NCI-H1417 (cell line): ENCODE data around the gene RETREG1.
"Not testable (repeated sequence)": the region's sequence is repeated elsewhere in the genome, so short reads cannot be mapped to it uniquely, and the experiment has no call there.

Experiments used
- DNase-seq, 3 experiments: peaks; one replicate each; lab custom pipeline; 2025; lab: John Stamatoyannopoulos, UW

The RETREG1 gene

DNA sequence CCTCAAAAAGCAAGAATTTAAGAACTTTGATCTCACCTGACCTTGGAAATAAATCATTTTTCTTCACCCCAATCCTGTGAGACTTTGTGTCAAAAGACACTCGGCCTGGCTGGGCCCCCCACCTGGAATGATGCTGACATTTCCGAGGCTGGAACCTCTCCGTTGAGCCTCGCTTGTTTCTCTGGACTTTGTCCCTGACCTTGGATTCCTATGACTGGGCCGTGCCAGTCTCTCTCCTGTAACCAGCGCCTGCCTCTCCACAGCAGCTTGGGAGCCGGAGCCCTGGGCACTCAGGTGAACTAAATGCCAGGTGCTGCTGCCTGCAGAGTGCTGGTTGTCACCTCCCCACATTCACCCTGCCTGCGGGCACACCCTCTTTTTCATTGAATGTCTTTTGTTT is 62.7 kb downstream of the RETREG1 start:
- peak in 2 of 3 experiments; percentile 20 to 48 for DNase-seq

DNA sequence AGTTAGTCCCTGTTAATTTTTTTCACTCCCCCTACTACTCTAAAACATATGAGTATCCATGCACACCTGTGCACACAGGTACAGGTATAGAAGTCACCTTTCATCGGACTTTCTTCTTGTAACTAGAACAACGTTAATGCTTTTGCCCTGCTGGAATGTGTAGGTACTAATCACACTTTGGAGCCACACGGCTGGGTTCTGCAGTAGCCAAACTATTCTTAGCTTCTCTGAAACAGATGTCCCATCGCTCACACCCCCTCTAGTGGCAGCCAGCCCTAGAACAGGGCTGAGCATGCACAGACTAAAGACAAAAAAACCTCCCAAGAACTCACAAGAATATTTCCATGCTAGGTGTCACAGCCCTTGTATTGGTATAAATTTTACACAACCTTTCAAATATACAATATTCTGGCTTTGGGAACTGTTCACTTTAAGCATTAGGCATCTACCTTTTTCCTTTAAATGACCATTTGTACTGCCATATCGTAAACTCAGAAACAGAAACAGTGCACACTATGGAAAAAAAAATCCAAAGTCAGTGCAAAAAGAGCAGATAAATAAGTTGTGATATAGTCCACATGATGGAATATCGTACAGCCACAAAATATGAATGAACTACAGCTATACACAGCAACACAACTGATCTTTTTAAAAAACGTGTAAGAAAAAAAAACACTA is 64.0 kb downstream of the RETREG1 start:
- DNase-seq: peak in 2 of 3 experiments; percentile 59 to 75

DNA sequence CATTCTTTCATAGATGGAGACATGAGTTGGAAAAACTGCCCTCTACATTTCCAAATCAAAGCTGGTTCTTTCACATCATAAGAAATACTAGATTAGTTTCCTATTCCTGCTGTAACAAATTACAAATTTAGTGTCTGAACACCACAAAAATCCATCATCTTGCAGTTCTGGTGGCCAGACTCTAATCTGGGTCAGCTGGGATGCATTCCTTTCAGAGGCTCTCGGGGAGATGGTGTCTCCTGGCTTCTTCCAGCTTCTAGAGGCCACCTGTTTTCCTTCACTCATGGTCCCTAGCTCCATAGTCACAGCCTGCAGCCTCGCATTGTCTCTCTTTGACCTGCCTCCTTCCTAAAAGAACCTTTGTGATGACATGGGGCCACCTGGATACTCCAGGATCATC is 65.2 kb downstream of the RETREG1 start:
- DNase-seq: no peak

DNA sequence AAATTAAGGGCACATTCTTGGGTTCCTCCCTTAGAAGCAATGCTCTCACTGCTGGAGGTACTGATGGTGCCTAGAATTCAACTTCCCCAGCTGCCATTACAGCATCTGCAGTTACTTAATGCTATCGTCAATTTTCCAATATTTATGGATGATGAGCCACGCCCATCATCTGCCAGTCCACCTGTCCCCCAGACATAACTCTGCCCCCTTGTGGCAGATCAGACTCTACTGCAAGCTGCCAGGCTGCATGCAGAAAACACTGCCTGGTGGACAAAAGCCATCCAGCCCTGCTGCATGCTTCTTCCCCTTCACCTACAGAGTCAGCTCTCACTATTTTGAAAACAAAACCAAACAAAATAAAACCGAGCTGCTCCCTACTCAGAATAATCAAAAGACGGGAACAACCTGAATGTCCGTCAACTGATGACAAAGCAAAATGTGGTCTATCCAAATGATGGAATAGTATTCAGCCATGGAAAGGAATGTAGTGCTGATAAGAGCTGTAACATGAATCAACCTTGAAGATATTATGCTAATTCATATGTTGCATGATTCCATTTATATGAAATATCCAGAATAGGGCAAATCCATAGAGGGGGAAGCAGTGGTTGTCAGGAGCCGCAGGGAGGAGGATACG is 66.4 kb downstream of the RETREG1 start:
- DNase-seq: peak; percentile 14 to 66 (median 41)

DNA sequence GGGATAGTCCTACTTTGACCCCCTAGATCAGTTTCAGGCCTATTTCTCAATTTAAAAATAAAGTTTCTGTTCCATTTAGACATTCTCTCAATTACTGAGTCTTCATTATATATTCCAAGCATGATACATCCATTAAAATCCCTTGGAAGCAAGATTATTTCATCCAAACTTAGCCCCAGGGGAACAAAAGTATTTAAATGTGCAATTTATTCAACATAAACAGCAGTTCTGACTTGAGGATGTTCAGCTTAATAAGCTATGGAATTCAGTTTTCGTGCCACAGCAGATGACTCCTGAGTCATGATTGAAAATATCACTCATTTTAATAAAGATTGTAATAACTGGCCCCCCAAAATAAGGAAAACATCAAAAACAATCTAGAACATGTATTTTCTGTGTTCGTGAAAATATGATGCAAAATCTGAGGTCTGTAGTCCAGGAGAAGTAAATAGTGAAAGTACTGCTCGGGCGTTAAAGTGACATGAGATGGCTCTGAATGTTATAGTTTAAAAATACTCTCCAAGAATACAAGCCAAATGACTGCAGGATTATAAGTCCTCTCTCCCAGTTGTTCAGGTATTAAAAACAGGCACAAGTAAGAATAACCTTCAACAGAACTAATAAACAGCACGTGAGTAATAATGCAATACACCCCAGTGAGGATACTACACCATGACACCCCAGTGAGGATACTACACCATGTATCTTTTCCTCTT is 67.1 kb downstream of the RETREG1 start:
- no peak for DNase-seq

DNA sequence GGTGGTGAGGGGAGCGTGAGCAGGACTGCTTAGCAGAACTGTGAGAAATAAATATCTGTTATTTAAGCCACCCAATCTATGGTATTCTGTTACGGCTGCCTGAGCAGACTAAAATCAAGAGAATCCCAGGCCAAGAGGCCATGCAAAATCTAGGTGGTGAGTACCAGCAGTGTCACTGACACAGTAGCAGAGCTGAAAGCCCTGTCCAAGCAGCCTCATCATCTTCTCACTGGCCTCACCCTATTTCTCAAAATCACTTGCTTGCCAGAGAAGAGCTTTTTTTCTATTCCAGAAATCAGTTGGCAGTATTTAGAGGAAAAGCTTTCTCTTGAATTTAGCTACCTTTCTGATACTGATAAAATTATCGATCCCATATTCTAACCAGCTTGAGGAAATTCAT is 68.0 kb downstream of the RETREG1 start:
- no peak for DNase-seq

DNA sequence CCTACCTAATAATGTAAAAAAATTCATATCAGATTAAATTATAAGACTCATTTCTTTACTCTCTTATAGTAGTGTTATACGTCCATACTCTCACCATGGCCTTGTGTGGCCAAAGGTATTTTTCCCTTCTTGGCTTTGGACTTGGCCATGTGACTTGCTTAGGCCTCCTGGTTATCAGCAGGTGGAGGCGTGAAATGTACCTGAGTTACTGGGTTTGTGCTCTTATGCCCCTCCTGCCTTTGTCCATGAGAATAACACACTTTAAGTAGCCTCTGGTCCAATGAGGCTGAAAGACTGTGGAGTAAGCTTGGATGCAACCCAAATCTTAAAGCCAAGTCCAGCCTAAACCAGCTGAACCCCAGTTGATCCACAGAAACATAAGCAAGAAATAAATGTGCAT is 68.7 kb downstream of the RETREG1 start:
- no peak for DNase-seq

DNA sequence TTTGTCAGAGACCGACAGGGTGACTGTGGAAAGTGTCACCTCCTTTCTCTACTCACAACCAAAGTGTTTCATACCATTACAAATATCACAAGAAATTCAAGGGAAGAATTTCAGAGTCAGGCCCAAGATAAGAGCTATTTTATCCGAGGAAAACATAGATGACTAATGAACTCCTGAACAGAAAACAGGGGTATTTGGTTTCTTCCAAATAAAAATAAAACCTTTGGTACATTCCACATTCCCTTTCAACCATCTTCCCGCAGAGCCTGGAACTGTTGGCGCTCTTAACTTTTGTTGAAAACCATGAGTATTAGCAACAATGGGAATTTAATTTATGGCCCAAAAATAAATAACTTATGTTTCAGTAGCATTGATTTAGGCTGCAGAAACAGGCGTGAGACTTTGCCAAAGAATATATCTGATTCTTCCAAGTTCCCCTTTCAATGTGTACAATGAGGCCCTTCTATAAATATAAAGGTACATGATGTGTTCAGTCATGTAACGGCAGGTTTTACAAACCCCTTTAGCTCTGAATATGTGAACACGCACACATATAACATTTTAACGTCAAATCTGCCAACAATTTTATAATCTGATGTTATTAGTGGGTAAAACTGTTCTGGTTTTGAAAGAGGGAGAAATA is 69.5 kb downstream of the RETREG1 start:
- no peak for DNase-seq

DNA sequence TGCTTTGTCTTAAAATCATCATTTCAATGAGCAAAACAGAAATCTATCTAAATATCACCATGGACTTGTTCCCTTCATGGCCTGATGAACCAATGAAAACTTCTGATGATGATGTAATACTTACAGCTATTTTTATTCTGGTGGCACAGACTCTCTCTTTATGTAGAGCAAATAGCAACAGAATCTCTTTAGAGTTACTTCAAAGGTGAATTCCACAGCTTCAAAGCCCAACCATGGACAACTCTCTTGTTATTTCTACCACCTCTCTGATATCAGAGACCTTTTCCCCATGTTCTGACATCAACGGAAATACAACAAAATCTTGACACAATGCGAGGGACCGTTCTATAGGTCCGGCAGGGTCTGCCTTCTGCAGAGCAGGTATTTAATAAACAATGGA is 70.1 kb downstream of the RETREG1 start:
- no peak for DNase-seq

DNA sequence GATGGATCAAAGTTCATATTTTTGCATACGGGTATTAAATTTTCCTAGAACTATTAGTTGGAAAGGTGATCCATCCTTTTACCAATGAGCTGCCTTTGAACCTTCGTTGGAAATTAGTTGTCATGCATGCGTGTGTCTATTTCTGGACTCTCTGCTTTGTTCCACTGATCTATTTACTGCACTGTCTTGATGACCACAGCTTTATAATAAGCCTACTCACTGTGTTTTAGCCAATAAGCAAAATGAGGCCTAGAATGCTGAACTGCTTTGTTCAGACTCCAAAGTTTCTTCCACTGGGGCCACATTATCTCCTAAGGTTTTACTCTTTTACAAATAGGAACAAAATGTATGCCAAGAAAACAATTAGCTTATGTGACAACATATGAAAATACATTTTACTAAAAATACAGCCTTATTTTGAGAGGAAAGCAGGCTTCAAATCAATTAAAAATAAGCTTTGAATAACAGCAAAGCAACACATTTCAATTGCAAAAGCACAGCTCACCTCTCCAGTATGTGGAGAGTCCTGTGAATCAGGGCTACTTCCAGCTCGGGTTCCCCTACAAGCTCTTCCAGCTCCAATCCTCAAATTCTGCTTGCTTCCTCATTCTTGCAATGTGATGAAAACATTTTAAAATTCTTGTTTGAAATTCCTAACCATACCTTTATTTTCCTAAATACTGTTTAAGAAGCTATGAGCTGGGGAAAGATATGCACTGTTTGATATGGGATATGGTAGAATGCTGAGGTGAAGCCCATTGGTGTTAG is 72.0 kb downstream of the RETREG1 start:
- DNase-seq: no peak

DNA sequence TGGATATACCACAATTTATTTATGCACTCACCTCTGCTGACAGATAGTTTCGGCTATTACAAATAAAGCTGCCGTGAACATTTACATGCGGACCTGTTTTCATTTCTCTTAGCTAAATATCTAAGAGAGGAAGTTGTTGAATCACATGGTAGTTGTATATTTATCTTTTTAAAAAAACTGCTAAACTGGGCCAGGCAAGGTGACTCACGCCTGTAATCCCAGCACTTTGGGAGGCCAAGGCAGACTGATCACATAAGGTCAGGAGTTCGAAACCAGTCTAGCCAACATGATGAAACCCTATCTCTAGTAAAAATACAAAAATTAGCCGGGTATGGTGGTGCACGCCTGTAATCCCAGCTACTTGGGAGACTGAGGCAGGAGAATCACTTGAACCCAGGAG is 73.6 kb downstream of the RETREG1 start:
- DNase-seq: not testable (repeated sequence)

DNA sequence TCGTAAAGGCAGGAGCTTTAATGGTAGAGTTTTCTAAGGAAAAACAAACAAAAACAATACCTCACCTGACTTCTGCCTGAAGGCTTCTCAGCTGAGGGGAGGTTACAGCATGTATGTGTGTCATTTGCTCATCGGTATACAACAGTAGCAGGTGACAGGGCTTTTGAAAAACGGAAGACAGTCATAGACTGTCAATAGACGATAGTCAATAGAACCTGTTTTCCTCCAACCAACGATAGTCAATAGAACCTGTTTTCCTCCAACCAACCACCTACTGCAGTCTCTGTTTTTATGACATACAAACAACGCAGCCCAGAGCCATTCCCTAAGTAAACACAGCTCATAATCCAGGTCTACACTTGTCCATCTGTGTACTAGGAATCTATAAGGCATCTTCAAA is 74.6 kb downstream of the RETREG1 start:
- peak in 2 of 3 experiments; percentile 50 to 78 for DNase-seq

DNA sequence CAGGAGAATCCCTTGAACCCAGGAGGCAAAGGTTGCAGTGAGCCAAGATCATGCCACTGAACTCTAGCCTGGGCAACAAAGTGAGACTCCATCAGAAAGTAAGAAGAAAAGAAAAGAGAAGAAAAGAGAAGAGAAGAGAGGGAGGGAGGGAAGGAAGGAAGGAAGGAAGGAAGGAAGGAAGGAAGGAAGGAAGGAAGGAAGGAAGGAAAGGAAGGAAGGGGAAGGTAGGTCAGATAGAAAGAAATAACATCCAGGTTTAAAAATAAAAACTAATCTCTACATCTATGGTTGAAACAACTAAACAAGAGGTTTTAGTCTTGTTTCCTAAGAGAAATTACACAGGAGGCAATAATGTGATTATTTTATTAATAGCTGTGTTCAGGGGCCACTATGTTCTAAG is 75.2 kb downstream of the RETREG1 start:
- DNase-seq: not testable (repeated sequence)

DNA sequence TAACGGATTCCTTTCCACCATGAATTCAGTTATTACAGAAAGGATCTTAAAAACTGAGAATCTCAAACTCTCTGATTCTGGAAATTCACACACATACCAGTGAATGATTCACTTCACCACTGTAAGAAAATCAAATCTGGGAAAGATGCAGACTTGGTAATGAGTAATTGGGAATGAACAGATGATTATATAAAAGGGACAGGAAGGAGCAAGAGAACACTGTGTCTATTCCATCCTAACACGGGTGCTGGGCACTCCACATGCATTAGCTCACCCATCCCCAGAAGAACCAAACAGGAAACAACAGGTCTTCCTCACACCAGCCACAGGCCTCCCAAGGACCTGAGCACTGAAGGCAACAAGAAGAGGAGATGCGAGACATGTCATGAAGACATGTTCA is 76.4 kb downstream of the RETREG1 start:
- DNase-seq: no peak

DNA sequence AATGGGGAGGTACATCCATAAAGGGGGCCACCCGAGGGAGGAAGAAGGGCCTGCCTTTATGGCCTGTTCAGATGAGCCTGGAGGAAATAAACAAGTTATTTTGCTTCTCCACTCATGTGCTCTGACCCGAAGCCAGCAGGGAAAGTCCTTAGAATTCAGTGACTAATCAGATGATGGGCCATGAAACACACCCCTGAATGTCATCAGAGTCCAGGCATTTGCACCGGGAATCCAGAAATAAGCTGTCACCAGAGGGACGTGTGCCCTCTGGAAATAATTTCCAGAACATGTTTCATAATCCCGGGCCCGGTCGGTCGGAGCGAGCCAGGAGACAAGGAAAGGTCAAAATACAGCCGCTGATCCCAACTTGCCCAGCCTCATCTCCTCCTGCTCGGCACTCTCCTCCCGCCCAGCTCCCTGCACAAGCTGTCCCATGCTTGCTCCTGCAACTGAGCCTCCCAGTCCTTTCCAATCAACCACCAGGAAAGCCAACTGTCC is 77.6 kb downstream of the RETREG1 start:
- no peak for DNase-seq

DNA sequence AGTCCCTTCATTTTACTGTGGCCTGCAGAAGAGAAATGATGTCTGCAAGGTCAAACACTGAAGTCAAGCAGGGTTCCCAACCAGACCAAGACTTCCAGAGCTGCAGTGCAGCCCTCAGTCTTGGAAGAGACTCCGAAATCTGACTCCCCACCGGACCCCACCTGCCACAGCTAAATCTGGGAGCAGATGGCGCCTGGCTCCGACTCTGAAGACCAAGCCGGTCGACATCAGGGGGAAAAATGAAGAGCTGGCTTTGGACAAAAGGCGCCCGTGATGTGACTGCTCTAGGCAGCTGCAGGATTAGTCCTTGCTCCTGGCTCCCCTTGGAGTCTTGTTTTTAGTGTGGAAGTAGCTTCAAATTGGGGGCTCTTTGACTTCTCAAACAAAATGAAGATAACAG is 78.8 kb downstream of the RETREG1 start:
- DNase-seq: no peak

DNA sequence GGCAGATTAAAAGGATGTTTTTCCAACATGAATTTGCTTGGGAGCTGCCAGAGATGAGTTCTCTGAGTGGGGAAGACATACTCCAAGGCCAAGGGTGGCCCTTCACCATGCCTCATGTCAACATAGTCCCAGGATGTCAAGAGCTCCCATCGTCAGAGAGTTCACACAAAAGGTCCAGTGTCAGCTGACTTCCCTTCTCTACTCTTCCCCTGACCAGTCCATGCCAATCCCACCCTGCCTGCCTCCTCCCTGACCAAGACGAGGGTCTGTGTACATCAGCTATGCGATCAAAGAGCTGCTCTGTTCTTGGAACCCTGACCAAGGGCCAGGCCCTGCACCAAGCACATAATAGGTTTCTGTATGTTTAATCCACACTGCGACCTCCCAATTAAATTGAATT is 80.0 kb downstream of the RETREG1 start:
- DNase-seq: no peak

DNA sequence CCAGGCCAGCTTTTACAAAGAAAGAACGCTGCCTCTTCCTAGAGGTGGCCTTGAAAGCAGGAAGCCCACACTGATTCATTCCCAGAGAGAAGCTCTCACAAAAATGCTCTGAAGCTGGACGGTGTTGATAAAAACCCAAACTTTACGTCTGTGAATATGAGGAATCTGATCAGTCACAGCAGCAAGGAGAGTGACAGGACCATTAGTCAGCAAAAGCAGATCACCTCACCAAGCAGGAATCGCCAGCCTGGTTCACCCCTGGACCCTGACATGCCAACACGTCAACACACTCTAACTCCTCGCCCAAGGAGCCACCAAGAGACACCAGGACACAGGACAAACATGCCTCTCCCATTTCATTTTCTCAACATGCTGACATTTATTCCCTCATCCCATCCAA is 80.6 kb downstream of the RETREG1 start:
- DNase-seq: no peak

DNA sequence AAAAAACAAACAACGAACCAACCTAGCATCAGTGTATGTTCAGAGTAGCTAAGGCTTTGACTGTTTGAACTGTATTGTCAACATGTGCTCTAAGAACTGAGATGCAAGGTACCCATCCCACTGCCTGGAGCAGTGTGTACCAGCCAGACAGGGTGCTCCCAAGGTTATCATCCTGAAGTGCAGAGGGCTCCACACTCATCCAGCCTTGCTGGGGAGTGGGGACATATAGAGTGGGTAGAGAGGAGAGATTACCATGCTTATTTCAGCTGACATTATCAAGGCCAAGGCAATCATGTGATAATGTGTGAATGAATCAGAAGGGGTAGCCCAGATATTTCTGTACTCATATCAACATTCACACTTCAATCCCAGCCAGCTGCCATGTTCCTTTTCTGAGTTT is 82.5 kb downstream of the RETREG1 start:
- DNase-seq: no peak

DNA sequence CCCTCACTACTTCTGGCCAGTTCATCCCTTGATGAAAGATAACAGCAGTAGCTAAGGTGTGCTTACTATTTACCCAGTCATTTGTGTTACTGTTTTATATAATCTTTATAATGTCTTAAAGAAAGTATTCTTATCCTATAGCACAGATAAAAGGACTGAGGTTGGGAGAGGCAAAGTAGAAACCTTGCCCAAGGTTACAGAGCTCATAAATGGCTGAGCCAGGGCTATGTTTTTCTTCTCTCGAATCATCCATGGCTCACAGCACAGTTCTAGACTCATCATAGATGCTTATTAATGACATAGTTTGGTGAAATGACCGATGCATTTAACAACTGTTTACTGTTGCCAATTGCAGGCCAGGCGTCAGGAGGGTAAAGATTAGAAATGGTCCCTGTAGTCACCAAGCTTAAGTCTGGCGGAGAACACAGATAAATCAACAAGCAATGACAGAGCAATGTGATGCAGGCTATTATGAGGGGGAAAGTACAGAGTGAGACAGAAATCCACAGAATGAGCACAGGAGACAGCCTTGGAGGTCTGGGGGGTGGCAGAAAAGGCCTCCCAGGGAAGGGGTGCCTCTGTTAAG is 85.6 kb downstream of the RETREG1 start:
- DNase-seq: peak in 2 of 3 experiments; percentile 16 to 60

DNA sequence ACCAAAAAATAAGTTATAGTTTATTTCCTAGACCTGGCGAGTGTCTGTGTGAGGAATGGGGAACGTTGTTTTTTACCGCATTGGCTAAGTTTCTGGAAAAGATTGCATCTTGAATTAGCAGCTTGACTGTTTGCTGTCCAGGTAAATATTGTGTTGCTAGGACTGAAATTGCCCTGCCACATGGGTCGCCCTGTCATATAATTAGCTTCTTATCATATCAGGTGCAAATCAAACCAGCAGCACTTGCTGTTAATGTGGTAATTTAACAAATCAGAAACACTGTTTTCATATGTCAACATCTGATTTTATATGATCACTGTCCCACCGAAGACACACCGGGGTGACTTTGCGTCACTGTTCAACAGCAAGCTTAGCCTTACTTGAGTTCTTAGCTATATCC is 87.5 kb downstream of the RETREG1 start:
- peak in 2 of 3 experiments; percentile 47 to 79 for DNase-seq
